ENCODE data around the gene TLR7. TPM values are rescaled to one million over a fixed set of nuclear protein-coding genes. Genes with fewer than 3 reads are reported as not detected.

TLR7 gene
- total RNA-seq, 3 donors from 2014 or later (not counting 1 experiment from before 2014, with no cell fraction given): 0.14 to 0.73 (median 0.55) TPM

Other genes starting within 250 kb of the TLR7 start
- 10 to 100 TPM; 18.9 to 20.4 (median 20.1) TPM for gene PRPS2, start 75.7 kb upstream of the TLR7 start, total RNA-seq
- gene TLR8, start 39.5 kb downstream of the TLR7 start, total RNA-seq: 1 to 10 TPM in 1 of 3 donors, under 1 TPM in 2; 0.95 to 1.9 (median 0.95) TPM
- 1,000 to 10,000 TPM; 5,049 to 6,005 (median 5,892) TPM for gene TMSB4X, start 108.0 kb downstream of the TLR7 start, total RNA-seq
- gene FAM9C, start 177.5 kb downstream of the TLR7 start, total RNA-seq: not detected

All from natural killer cell (primary cell).